Measurements from ENCODE around the gene USE1. TPM values are rescaled to one million over a fixed set of nuclear protein-coding genes. Genes with fewer than 3 reads are reported as not detected.
"Not testable (repeated sequence)": the region's sequence is repeated elsewhere in the genome, so short reads cannot be mapped to it uniquely, and the experiment has no call there.

The USE1 gene
- total RNA-seq, 4 donors from 2014 or later, result 11.5 to 43.5 (median 22.2) TPM

GRCh38 chr19:17184371-17184841 is 30.8 kb upstream of the USE1 start:
- Histone ChIP-seq H3K27ac (no peak overlapping the region), H3K9me3 (no peaks in the 10 kb centered on the region), H3K4me1 (no peaks in the 10 kb centered on the region), H3K36me3 (no peaks in the 10 kb centered on the region), H3K4me3 (no peak overlapping the region), H3K27me3 (no peaks in the 10 kb centered on the region)
- no peak for TF ChIP-seq CTCF (IDR thresholded peaks at IDR 0.05)
- no peak for TF ChIP-seq POLR2A (IDR thresholded peaks at IDR 0.05)
- intact Hi-C loops (cut with DNase I; ENCODE audit: low total_unique reads), result no loop called here
- DNase-seq, result no peak

GRCh38 chr19:17185590-17185989 is 29.6 kb upstream of the USE1 start:
- no peaks in the 10 kb centered on the region for H3K36me3 ChIP-seq

GRCh38 chr19:17191736-17192135 is 23.4 kb upstream of the USE1 start:
- H3K9me3 ChIP-seq; H3K27me3 ChIP-seq; H3K36me3 ChIP-seq; H3K4me1 ChIP-seq; DNase-seq; H3K4me3 ChIP-seq; H3K27ac ChIP-seq; intact Hi-C loops (cut with DNase I; ENCODE audit: low total_unique reads): not testable (repeated sequence)

More at GRCh38 chr19:17185590-17185989, 29.6 kb upstream of the USE1 start:
- intact Hi-C loops (cut with DNase I; ENCODE audit: low total_unique reads), result no loop called here
- no peak for DNase-seq
- H3K27me3 ChIP-seq, result no peaks in the 10 kb centered on the region
- no peak for TF ChIP-seq POLR2A (IDR thresholded peaks at IDR 0.05)
- TF ChIP-seq CTCF (IDR thresholded peaks at IDR 0.05), result no peak
- no peaks in the 10 kb centered on the region for H3K4me1 ChIP-seq
- H3K4me3 ChIP-seq, result no peak overlapping the region
- H3K9me3 ChIP-seq, result no peaks in the 10 kb centered on the region
- no peak overlapping the region for H3K27ac ChIP-seq

- H3K27me3 ChIP-seq, result no peaks in the 10 kb centered on the region
- H3K27ac ChIP-seq, result no peak overlapping the region
- no peak overlapping the region for H3K4me3 ChIP-seq
- H3K9me3 ChIP-seq, result no peaks in the 10 kb centered on the region
- no peaks in the 10 kb centered on the region for H3K36me3 ChIP-seq
- intact Hi-C loops (cut with DNase I; ENCODE audit: low total_unique reads), result no loop called here
- TF ChIP-seq CTCF (IDR thresholded peaks at IDR 0.05) (no peak), POLR2A (IDR thresholded peaks at IDR 0.05) (no peak)
- H3K4me1 ChIP-seq, result no peaks in the 10 kb centered on the region
- DNase-seq, result no peak
These were observed 22.4 kb upstream of the USE1 start for GRCh38 chr19:17192751-17193150.

GRCh38 chr19:17194608-17195007 is 20.5 kb upstream of the USE1 start:
- Histone ChIP-seq H3K4me3 (no peak overlapping the region), H3K4me1 (no peaks in the 10 kb centered on the region), H3K27ac (no peak overlapping the region), H3K36me3 (no peaks in the 10 kb centered on the region), H3K27me3 (no peaks in the 10 kb centered on the region), H3K9me3 (no peaks in the 10 kb centered on the region)
- DNase-seq, result no peak
- intact Hi-C loops (cut with DNase I; ENCODE audit: low total_unique reads), result no loop called here
- no peak for TF ChIP-seq CTCF (IDR thresholded peaks at IDR 0.05)

- Histone ChIP-seq H3K27me3 (no peaks in the 10 kb centered on the region), H3K9me3 (no peaks in the 10 kb centered on the region), H3K4me1 (no peaks in the 10 kb centered on the region), H3K27ac (no peak overlapping the region), H3K36me3 (no peaks in the 10 kb centered on the region), H3K4me3 (no peak overlapping the region)
- no peak for TF ChIP-seq CTCF (IDR thresholded peaks at IDR 0.05)
- TF ChIP-seq POLR2A (IDR thresholded peaks at IDR 0.05), result no peak
- DNase-seq, result no peak
- intact Hi-C loops (cut with DNase I; ENCODE audit: low total_unique reads), result no loop called here
These were observed 20.1 kb upstream of the USE1 start for GRCh38 chr19:17195106-17195505.

All from uterus (tissue), 4 donors.